ENCODE measurements around the gene ADCY4. TPM values are rescaled to one million over a fixed set of nuclear protein-coding genes. Genes with fewer than 3 reads are reported as not detected.

ADCY4 gene
- total and polyA plus RNA-seq, 2 of the 13 experiments (the other 11 are each of a cell fraction or from before 2014, with no cell fraction given): 0.03 TPM; not detected in 1

DNA sequence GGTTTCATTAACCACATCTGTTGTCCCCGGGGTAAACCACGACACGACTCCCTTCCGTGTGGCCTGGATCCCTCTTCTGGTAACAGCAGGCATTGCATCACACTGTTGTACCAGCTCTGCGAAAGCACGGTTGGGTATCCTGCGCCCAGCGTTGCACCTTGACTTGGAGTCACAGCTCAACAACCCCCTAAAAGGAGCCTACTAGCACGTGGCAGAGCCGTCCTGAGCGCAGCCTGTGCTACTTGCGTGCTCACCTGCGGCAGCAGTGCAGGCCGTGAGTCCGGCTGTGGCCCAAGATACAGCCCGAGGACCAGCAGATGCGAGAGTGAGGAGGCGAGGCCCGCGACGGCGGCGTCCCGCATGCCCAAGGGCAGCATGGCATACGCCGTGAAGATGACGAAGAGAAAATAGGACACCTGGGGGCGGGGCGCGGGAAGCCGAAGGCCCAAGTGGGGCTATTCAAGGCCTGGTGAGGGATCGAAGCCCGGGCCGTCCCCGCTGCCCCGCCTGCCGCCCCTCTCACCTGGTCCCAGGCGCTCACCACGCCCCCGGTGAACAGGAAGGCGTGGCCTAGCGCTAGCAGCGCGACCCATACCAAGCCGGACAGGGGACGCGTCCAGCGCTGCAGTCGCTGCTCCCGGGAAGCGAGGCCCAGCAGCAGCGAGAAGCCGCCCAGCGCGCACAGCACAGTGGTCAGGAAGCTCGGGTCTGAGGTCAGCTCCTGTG lies 2.4 kb downstream of the ADCY4 start (continued):
- peak; percentile 95; the same call in 1 of the 2 replicates for TF ChIP-seq ZNF33B (CRISPR knock-in tag; IDR thresholded peaks at IDR 0.05)
- no peak for TF ChIP-seq SMARCE1 (IDR thresholded peaks at IDR 0.05; ENCODE audit: borderline replicate concordance)
- TF ChIP-seq ZBTB38 (CRISPR knock-in tag; IDR thresholded peaks at IDR 0.05): peak; percentile 97
- no peak for TF ChIP-seq MTF1 (CRISPR knock-in tag; IDR thresholded peaks at IDR 0.05)
- TF ChIP-seq, protein P1, sequence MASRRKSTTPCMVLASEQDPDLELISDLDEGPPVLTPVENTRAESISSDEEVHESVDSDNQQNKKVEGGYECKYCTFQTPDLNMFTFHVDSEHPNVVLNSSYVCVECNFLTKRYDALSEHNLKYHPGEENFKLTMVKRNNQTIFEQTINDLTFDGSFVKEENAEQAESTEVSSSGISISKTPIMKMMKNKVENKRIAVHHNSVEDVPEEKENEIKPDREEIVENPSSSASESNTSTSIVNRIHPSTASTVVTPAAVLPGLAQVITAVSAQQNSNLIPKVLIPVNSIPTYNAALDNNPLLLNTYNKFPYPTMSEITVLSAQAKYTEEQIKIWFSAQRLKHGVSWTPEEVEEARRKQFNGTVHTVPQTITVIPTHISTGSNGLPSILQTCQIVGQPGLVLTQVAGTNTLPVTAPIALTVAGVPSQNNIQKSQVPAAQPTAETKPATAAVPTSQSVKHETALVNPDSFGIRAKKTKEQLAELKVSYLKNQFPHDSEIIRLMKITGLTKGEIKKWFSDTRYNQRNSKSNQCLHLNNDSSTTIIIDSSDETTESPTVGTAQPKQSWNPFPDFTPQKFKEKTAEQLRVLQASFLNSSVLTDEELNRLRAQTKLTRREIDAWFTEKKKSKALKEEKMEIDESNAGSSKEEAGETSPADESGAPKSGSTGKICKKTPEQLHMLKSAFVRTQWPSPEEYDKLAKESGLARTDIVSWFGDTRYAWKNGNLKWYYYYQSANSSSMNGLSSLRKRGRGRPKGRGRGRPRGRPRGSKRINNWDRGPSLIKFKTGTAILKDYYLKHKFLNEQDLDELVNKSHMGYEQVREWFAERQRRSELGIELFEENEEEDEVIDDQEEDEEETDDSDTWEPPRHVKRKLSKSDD (CRISPR knock-in tag; IDR thresholded peaks at IDR 0.05; ENCODE audit: low read depth): no peak
- no peak for TF ChIP-seq SRF (IDR thresholded peaks at IDR 0.05; ENCODE audit: low read depth, low read length)
- peak; percentile 83; the same call in 1 of the 2 replicates for TF ChIP-seq ZFP1 (CRISPR knock-in tag; IDR thresholded peaks at IDR 0.05)
- no peak; the same call in 1 of the 2 replicates for TF ChIP-seq CBX2 (IDR thresholded peaks at IDR 0.05; ENCODE audit: low read depth, low read length)
- no peak; the same call in 1 of the 2 replicates for TF ChIP-seq CBX2 (CRISPR knock-in tag; IDR thresholded peaks at IDR 0.05; ENCODE audit: low read depth)
- peak; percentile 70 for TF ChIP-seq HDAC2 (CRISPR knock-in tag; IDR thresholded peaks at IDR 0.05)
- no peak for TF ChIP-seq NFE2L2 (IDR thresholded peaks at IDR 0.05; ENCODE audit: low read length)
- no peak; the same call in 1 of the 2 replicates for TF ChIP-seq ZNF362 (CRISPR knock-in tag; IDR thresholded peaks at IDR 0.05; ENCODE audit: borderline replicate concordance)
- TF ChIP-seq EED (CRISPR knock-in tag; IDR thresholded peaks at IDR 0.05): peak; percentile 100
- TF ChIP-seq, protein P2, sequence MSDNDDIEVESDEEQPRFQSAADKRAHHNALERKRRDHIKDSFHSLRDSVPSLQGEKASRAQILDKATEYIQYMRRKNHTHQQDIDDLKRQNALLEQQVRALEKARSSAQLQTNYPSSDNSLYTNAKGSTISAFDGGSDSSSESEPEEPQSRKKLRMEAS (IDR thresholded peaks at IDR 0.05): peak; percentile 98; the same call in 1 of the 2 replicates
- peak; percentile 75 for TF ChIP-seq KDM1A (CRISPR knock-in tag; IDR thresholded peaks at IDR 0.05)
- TF ChIP-seq MEF2D (CRISPR knock-in tag; IDR thresholded peaks at IDR 0.05): peak; percentile 88; the same call in 1 of the 2 replicates
- TF ChIP-seq, protein P3, sequence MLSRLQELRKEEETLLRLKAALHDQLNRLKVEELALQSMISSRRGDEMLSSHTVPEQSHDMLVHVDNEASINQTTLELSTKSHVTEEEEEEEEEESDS (CRISPR knock-in tag; IDR thresholded peaks at IDR 0.05; ENCODE audit: borderline replicate concordance): no peak
- TF ChIP-seq ZNF253 (CRISPR knock-in tag; IDR thresholded peaks at IDR 0.05; ENCODE audit: borderline replicate concordance): peak; percentile 78; the same call in 1 of the 2 replicates
- TF ChIP-seq GATAD1 (CRISPR knock-in tag; IDR thresholded peaks at IDR 0.05): peak; percentile 69; the same call in 1 of the 2 replicates
- no peak for TF ChIP-seq MED8 (CRISPR knock-in tag; IDR thresholded peaks at IDR 0.05; ENCODE audit: insufficient replicate concordance)
- 0 out of 2 replicates have a peak, but pooled peaks have one; percentile 48 for TF ChIP-seq CENPT (CRISPR knock-in tag; IDR thresholded peaks at IDR 0.05; ENCODE audit: low read depth)
- TF ChIP-seq, protein P4, sequence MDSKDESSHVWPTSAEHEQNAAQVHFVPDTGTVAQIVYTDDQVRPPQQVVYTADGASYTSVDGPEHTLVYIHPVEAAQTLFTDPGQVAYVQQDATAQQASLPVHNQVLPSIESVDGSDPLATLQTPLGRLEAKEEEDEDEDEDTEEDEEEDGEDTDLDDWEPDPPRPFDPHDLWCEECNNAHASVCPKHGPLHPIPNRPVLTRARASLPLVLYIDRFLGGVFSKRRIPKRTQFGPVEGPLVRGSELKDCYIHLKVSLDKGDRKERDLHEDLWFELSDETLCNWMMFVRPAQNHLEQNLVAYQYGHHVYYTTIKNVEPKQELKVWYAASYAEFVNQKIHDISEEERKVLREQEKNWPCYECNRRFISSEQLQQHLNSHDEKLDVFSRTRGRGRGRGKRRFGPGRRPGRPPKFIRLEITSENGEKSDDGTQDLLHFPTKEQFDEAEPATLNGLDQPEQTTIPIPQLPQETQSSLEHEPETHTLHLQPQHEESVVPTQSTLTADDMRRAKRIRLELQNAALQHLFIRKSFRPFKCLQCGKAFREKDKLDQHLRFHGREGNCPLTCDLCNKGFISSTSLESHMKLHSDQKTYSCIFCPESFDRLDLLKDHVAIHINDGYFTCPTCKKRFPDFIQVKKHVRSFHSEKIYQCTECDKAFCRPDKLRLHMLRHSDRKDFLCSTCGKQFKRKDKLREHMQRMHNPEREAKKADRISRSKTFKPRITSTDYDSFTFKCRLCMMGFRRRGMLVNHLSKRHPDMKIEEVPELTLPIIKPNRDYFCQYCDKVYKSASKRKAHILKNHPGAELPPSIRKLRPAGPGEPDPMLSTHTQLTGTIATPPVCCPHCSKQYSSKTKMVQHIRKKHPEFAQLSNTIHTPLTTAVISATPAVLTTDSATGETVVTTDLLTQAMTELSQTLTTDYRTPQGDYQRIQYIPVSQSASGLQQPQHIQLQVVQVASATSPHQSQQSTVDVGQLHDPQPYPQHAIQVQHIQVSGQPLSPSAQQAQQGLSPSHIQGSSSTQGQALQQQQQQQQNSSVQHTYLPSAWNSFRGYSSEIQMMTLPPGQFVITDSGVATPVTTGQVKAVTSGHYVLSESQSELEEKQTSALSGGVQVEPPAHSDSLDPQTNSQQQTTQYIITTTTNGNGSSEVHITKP (CRISPR knock-in tag; IDR thresholded peaks at IDR 0.05; ENCODE audit: low read depth): 0 out of 2 replicates have a peak, but pooled peaks have one; percentile 76
- peak; percentile 72 for TF ChIP-seq ZMYM3 (CRISPR knock-in tag; IDR thresholded peaks at IDR 0.05)

Measured in HepG2 (cell line).